Hepatocyte (in vitro differentiated cells): ENCODE data around the gene VRTN.

Source experiments
- EZH2 ChIP-seq: fragments of 200-600 bp; sonication (generic); IDR thresholded peaks from 2 replicates; pipeline ENCODE4 v1.6.1; 2016; ENCODE audit warnings: antibody characterized with exemption, mild to moderate bottlenecking, borderline replicate concordance
- EZH2phosphoT487 ChIP-seq: fragments of 200-600 bp; sonication (generic); IDR thresholded peaks from one replicate; pipeline ENCODE4 v1.6.1; 2018; ENCODE audit warnings: antibody characterized with exemption, mild to moderate bottlenecking, low read depth, moderate library complexity; ENCODE audit not compliant: unreplicated experiment, severe bottlenecking
- TF ChIP-seq, protein P1 (sequence below): fragments of 200-600 bp; sonication (generic); IDR thresholded peaks from 2 replicates; pipeline ENCODE4 v1.5.1; 2016; ENCODE audit warnings: antibody characterized with exemption, mild to moderate bottlenecking; ENCODE audit not compliant: poor library complexity

DNA sequence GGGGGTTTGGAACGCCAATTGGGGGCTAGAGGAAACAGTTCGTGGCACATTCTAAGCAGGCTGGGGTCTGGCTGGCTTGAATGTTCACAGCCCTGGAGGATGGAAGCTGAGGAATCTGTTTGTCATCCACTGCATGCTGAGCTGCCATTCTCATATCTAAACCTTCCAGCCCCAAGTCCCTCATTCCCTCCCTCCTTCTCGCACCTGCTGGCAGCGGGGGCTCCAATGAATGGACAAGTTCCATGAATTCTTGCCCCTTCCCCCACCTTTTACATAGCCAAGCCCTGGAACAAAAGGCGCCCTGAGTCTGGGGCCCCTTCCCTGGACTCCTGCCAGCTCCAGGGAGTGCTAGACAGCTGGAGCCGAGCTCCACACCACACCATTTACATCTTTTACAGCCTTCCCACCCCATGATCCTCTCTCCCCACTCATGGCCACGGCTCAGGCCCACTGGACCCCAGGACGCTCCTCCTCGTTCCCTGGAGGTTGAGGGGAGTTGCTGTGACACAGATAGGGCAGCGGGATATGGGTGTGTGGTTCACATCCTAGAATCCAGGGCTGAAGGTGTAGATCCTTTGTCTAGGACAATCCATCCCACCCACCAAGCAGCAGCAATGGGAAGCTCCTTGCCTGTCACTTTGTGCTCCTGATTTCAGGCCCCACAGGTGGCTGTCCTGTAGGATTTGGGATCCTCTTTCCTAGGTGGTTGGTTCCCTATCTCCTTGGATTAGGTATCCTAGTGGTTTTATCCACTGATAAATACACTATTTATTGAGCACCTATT, 21.7 kb upstream of the VRTN start:
- TF ChIP-seq, protein P1, sequence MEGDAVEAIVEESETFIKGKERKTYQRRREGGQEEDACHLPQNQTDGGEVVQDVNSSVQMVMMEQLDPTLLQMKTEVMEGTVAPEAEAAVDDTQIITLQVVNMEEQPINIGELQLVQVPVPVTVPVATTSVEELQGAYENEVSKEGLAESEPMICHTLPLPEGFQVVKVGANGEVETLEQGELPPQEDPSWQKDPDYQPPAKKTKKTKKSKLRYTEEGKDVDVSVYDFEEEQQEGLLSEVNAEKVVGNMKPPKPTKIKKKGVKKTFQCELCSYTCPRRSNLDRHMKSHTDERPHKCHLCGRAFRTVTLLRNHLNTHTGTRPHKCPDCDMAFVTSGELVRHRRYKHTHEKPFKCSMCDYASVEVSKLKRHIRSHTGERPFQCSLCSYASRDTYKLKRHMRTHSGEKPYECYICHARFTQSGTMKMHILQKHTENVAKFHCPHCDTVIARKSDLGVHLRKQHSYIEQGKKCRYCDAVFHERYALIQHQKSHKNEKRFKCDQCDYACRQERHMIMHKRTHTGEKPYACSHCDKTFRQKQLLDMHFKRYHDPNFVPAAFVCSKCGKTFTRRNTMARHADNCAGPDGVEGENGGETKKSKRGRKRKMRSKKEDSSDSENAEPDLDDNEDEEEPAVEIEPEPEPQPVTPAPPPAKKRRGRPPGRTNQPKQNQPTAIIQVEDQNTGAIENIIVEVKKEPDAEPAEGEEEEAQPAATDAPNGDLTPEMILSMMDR, result no peak
- TF ChIP-seq EZH2 (no peak), EZH2phosphoT487 (no peak)
